HEK293 (cell line): ENCODE data around the gene ARHGAP27.

ENCODE experiments used
- GLIS1 ChIP-seq: fragments of 450-650 bp; formaldehyde crosslinking; IDR thresholded peaks from 2 replicates; pipeline ENCODE4 v1.5.1; 2016; ENCODE audit warnings: missing biosample characterization, missing genetic modification characterization
- KLF10 ChIP-seq: fragments of 450-650 bp; IDR thresholded peaks from 2 replicates; pipeline ENCODE4 v1.5.1; 2018; ENCODE audit warnings: missing biosample characterization, mild to moderate bottlenecking, missing genetic modification characterization
- MYNN ChIP-seq: fragments of 450-650 bp; formaldehyde crosslinking; IDR thresholded peaks from 2 replicates; pipeline ENCODE4 v1.5.1; 2016; ENCODE audit warnings: missing biosample characterization, missing genetic modification characterization, borderline replicate concordance
- PRDM1 ChIP-seq: fragments of 450-650 bp; formaldehyde crosslinking; IDR thresholded peaks from 2 replicates; pipeline ENCODE4; 2016; ENCODE audit warnings: missing biosample characterization, missing genetic modification characterization
- SP7 ChIP-seq: fragments of 450-650 bp; formaldehyde crosslinking; IDR thresholded peaks from 2 replicates; pipeline ENCODE4 v1.5.1; 2016; ENCODE audit warnings: missing biosample characterization, missing genetic modification characterization
- ZNF24 ChIP-seq: fragments of 450-650 bp; formaldehyde crosslinking; IDR thresholded peaks from 2 replicates; pipeline ENCODE4 v1.5.1; 2016; ENCODE audit warnings: missing biosample characterization, missing genetic modification characterization
- ZNF248 ChIP-seq: fragments of 450-650 bp; formaldehyde crosslinking; IDR thresholded peaks from 2 replicates; pipeline ENCODE4 v1.5.1; 2017; ENCODE audit warnings: missing biosample characterization, missing genetic modification characterization
- ZNF292 ChIP-seq: fragments of 450-650 bp; formaldehyde crosslinking; IDR thresholded peaks from 2 replicates; pipeline ENCODE4 v1.5.1; 2016; ENCODE audit warnings: low read depth, missing biosample characterization, missing genetic modification characterization, borderline replicate concordance
- ZNF416 ChIP-seq: fragments of 450-650 bp; formaldehyde crosslinking; IDR thresholded peaks from 2 replicates; pipeline ENCODE4 v1.5.1; 2016; ENCODE audit warnings: missing biosample characterization, missing genetic modification characterization
- ZNF423 ChIP-seq: fragments of 450-650 bp; formaldehyde crosslinking; IDR thresholded peaks from 2 replicates; pipeline ENCODE4 v1.5.1; 2016; ENCODE audit warnings: missing biosample characterization, missing genetic modification characterization
- ZNF48 ChIP-seq: fragments of 450-650 bp; formaldehyde crosslinking; IDR thresholded peaks from 2 replicates; pipeline ENCODE4 v1.5.1; 2016; ENCODE audit warnings: missing biosample characterization, missing genetic modification characterization
- ZNF571 ChIP-seq: fragments of 450-650 bp; formaldehyde crosslinking; IDR thresholded peaks from 2 replicates; pipeline ENCODE4 v1.5.0; 2017; ENCODE audit warnings: missing biosample characterization, missing genetic modification characterization
- ZNF585B ChIP-seq: fragments of 450-650 bp; formaldehyde crosslinking; IDR thresholded peaks from 2 replicates; pipeline ENCODE4 v1.5.1; 2016; ENCODE audit warnings: missing biosample characterization, missing genetic modification characterization
- ZNF660 ChIP-seq: fragments of 450-650 bp; IDR thresholded peaks from 2 replicates; pipeline ENCODE4 v1.5.1; 2018; ENCODE audit warnings: missing biosample characterization, mild to moderate bottlenecking, missing genetic modification characterization
- ZNF747 ChIP-seq: fragments of 450-650 bp; formaldehyde crosslinking; IDR thresholded peaks from 2 replicates; pipeline ENCODE4 v1.5.1; 2016; ENCODE audit warnings: missing biosample characterization, missing genetic modification characterization
- ZXDB ChIP-seq: fragments of 450-650 bp; formaldehyde crosslinking; IDR thresholded peaks from 2 replicates; pipeline ENCODE4 v1.5.1; 2016; ENCODE audit warnings: missing biosample characterization, missing genetic modification characterization
- TF ChIP-seq, protein P1 (sequence below): fragments of 450-650 bp; formaldehyde crosslinking; IDR thresholded peaks from 2 replicates; pipeline ENCODE4 v1.5.1; 2016; ENCODE audit warnings: missing biosample characterization, missing genetic modification characterization
- TF ChIP-seq, protein P2 (sequence below): fragments of 450-650 bp; formaldehyde crosslinking; IDR thresholded peaks from 2 replicates; pipeline ENCODE4 v1.5.1; 2016; ENCODE audit warnings: missing biosample characterization, missing genetic modification characterization
- TF ChIP-seq, protein P3 (sequence below): fragments of 450-650 bp; formaldehyde crosslinking; IDR thresholded peaks from 2 replicates; pipeline ENCODE4 v1.5.1; 2016; ENCODE audit warnings: missing biosample characterization, missing genetic modification characterization, borderline replicate concordance
- TF ChIP-seq, protein P4 (sequence below): fragments of 450-650 bp; formaldehyde crosslinking; IDR thresholded peaks from 2 replicates; pipeline ENCODE4 v1.5.1; 2016; ENCODE audit warnings: missing biosample characterization, missing genetic modification characterization
- TF ChIP-seq, protein P5 (sequence below): fragments of 450-650 bp; formaldehyde crosslinking; conservative IDR thresholded peaks from 2 replicates; pipeline ENCODE4 v1.5.1; 2016; ENCODE audit warnings: low read depth, missing biosample characterization, missing genetic modification characterization
- TF ChIP-seq, protein P6 (sequence below): fragments of 450-650 bp; formaldehyde crosslinking; IDR thresholded peaks from 2 replicates; pipeline ENCODE4 v1.5.1; 2016; ENCODE audit warnings: missing biosample characterization, missing genetic modification characterization

ARHGAP27 gene

DNA sequence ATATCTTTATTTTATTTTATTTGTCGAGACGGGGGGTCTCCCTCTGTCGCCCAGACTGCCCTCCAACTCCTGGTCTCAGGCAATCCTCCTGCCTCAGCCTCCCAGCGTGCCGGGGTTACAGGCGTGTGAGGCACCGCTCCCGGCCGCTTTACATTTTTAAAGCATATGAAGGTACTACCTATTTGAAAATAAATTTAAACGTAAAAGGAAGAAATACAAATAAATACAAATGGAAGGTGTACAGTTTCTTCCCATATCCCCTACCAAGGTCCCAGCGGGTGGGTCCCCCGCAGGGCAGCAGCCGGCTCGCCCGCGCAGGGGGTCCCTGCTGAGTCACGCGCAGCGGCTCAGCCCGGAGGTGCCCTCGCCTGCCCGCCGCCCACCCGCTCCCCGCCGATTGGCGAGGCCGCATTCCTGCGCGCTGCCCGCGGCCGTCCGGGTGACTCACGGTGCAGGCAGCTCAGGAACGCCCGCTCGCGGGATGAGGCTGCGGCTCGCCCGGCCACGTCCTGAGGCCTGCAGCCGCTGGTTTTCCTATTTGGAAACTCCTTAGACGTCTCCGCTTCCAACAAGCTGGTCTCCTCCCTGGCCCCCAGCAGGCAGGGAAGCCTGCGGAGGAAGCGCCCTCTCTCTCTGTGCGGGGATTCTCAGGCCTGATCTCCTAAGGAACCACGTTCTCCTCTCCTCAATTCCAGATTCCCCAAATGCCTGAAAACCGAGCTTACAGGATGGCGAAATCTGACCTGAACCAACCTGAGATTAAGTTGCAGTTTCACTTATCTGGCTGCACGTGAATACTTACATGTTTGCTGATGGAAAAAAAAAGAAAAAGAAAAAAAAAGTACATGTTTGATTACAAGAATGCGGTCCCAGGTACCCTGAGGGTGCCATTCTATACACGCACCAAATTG, 61.0 kb downstream of the ARHGAP27 start (continued):
- TF ChIP-seq, protein P1, sequence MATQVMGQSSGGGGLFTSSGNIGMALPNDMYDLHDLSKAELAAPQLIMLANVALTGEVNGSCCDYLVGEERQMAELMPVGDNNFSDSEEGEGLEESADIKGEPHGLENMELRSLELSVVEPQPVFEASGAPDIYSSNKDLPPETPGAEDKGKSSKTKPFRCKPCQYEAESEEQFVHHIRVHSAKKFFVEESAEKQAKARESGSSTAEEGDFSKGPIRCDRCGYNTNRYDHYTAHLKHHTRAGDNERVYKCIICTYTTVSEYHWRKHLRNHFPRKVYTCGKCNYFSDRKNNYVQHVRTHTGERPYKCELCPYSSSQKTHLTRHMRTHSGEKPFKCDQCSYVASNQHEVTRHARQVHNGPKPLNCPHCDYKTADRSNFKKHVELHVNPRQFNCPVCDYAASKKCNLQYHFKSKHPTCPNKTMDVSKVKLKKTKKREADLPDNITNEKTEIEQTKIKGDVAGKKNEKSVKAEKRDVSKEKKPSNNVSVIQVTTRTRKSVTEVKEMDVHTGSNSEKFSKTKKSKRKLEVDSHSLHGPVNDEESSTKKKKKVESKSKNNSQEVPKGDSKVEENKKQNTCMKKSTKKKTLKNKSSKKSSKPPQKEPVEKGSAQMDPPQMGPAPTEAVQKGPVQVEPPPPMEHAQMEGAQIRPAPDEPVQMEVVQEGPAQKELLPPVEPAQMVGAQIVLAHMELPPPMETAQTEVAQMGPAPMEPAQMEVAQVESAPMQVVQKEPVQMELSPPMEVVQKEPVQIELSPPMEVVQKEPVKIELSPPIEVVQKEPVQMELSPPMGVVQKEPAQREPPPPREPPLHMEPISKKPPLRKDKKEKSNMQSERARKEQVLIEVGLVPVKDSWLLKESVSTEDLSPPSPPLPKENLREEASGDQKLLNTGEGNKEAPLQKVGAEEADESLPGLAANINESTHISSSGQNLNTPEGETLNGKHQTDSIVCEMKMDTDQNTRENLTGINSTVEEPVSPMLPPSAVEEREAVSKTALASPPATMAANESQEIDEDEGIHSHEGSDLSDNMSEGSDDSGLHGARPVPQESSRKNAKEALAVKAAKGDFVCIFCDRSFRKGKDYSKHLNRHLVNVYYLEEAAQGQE = 0 out of 2 replicates have a peak, but pooled peaks have one; percentile 7
- TF ChIP-seq, protein P2, sequence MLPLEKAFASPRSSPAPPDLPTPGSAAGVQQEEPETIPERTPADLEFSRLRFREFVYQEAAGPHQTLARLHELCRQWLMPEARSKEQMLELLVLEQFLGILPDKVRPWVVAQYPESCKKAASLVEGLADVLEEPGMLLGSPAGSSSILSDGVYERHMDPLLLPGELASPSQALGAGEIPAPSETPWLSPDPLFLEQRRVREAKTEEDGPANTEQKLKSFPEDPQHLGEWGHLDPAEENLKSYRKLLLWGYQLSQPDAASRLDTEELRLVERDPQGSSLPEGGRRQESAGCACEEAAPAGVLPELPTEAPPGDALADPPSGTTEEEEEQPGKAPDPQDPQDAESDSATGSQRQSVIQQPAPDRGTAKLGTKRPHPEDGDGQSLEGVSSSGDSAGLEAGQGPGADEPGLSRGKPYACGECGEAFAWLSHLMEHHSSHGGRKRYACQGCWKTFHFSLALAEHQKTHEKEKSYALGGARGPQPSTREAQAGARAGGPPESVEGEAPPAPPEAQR = no peak
- TF ChIP-seq MYNN (tag by site-specific recombination) (no peak), ZNF423 (tag by site-specific recombination) (peak; percentile 89), ZNF416 (tag by site-specific recombination) (no peak), ZNF660 (tag by site-specific recombination) (peak; percentile 97), ZNF585B (tag by site-specific recombination) (no peak), ZNF747 (tag by site-specific recombination) (no peak), ZNF292 (no peak), ZNF24 (0 out of 2 replicates have a peak, but pooled peaks have one; percentile 33), SP7 (peak; percentile 61), ZNF48 (tag by site-specific recombination) (no peak), ZNF248 (tag by site-specific recombination) (no peak), GLIS1 (tag by site-specific recombination) (peak; percentile 100), ZNF571 (tag by site-specific recombination) (no peak), KLF10 (tag by site-specific recombination) (peak; percentile 92), ZXDB (0 out of 2 replicates have a peak, but pooled peaks have one; percentile 40), PRDM1 (tag by site-specific recombination) (peak; percentile 92)
- TF ChIP-seq, protein P3, sequence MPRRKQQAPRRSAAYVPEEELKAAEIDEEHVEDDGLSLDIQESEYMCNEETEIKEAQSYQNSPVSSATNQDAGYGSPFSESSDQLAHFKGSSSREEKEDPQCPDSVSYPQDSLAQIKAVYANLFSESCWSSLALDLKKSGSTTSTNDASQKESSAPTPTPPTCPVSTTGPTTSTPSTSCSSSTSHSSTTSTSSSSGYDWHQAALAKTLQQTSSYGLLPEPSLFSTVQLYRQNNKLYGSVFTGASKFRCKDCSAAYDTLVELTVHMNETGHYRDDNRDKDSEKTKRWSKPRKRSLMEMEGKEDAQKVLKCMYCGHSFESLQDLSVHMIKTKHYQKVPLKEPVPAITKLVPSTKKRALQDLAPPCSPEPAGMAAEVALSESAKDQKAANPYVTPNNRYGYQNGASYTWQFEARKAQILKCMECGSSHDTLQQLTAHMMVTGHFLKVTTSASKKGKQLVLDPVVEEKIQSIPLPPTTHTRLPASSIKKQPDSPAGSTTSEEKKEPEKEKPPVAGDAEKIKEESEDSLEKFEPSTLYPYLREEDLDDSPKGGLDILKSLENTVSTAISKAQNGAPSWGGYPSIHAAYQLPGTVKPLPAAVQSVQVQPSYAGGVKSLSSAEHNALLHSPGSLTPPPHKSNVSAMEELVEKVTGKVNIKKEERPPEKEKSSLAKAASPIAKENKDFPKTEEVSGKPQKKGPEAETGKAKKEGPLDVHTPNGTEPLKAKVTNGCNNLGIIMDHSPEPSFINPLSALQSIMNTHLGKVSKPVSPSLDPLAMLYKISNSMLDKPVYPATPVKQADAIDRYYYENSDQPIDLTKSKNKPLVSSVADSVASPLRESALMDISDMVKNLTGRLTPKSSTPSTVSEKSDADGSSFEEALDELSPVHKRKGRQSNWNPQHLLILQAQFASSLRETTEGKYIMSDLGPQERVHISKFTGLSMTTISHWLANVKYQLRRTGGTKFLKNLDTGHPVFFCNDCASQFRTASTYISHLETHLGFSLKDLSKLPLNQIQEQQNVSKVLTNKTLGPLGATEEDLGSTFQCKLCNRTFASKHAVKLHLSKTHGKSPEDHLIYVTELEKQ (tag by site-specific recombination) = peak; percentile 29; the same call in 1 of the 2 replicates
- TF ChIP-seq, protein P4, sequence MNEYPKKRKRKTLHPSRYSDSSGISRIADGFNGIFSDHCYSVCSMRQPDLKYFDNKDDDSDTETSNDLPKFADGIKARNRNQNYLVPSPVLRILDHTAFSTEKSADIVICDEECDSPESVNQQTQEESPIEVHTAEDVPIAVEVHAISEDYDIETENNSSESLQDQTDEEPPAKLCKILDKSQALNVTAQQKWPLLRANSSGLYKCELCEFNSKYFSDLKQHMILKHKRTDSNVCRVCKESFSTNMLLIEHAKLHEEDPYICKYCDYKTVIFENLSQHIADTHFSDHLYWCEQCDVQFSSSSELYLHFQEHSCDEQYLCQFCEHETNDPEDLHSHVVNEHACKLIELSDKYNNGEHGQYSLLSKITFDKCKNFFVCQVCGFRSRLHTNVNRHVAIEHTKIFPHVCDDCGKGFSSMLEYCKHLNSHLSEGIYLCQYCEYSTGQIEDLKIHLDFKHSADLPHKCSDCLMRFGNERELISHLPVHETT = peak; percentile 15; the same call in 1 of the 2 replicates
- TF ChIP-seq, protein P5, sequence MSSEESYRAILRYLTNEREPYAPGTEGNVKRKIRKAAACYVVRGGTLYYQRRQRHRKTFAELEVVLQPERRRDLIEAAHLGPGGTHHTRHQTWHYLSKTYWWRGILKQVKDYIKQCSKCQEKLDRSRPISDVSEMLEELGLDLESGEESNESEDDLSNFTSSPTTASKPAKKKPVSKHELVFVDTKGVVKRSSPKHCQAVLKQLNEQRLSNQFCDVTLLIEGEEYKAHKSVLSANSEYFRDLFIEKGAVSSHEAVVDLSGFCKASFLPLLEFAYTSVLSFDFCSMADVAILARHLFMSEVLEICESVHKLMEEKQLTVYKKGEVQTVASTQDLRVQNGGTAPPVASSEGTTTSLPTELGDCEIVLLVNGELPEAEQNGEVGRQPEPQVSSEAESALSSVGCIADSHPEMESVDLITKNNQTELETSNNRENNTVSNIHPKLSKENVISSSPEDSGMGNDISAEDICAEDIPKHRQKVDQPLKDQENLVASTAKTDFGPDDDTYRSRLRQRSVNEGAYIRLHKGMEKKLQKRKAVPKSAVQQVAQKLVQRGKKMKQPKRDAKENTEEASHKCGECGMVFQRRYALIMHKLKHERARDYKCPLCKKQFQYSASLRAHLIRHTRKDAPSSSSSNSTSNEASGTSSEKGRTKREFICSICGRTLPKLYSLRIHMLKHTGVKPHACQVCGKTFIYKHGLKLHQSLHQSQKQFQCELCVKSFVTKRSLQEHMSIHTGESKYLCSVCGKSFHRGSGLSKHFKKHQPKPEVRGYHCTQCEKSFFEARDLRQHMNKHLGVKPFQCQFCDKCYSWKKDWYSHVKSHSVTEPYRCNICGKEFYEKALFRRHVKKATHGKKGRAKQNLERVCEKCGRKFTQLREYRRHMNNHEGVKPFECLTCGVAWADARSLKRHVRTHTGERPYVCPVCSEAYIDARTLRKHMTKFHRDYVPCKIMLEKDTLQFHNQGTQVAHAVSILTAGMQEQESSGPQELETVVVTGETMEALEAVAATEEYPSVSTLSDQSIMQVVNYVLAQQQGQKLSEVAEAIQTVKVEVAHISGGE = peak; percentile 65
- TF ChIP-seq, protein P6, sequence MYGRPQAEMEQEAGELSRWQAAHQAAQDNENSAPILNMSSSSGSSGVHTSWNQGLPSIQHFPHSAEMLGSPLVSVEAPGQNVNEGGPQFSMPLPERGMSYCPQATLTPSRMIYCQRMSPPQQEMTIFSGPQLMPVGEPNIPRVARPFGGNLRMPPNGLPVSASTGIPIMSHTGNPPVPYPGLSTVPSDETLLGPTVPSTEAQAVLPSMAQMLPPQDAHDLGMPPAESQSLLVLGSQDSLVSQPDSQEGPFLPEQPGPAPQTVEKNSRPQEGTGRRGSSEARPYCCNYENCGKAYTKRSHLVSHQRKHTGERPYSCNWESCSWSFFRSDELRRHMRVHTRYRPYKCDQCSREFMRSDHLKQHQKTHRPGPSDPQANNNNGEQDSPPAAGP (tag by site-specific recombination) = peak; percentile 78
